HG03460 (cell line): ENCODE data around the gene SPDYC.
"Not testable (repeated sequence)": the region's sequence is repeated elsewhere in the genome, so short reads cannot be mapped to it uniquely, and the experiment has no call there.

Experiments
- ATAC-seq: cut with Tn5 transposase; IDR thresholded peaks from one replicate; pipeline ENCODE4 v1.9.1; 2021; ENCODE audit not compliant: unreplicated experiment

The SPDYC gene

GRCh38 chr11:65167656-65168055 is 2.4 kb upstream of the SPDYC start:
- no peak for ATAC-seq

GRCh38 chr11:65169164-65169641 is 830 bp upstream of the SPDYC start:
- ATAC-seq: no peak

DNA sequence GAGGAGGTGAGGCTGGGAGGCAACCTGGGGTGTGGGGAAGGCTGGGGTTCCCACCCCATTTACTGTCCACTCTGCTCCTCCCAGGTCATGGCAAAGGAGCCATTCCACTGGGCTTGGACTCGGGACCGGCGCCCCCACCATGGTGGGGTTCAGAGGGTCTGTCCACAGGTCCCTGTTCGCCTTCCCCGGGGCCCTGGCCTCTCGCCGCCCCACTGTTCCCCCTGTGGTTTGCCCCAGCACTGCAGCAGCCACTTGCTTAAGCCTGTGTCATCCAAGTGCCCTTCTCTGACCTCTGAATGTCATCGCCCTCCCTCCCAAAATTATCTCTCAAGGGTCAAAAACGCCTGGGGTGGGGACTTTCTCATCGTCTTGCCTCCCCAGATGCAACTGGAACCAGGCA is 2.6 kb downstream of the SPDYC start:
- no peak for ATAC-seq

DNA sequence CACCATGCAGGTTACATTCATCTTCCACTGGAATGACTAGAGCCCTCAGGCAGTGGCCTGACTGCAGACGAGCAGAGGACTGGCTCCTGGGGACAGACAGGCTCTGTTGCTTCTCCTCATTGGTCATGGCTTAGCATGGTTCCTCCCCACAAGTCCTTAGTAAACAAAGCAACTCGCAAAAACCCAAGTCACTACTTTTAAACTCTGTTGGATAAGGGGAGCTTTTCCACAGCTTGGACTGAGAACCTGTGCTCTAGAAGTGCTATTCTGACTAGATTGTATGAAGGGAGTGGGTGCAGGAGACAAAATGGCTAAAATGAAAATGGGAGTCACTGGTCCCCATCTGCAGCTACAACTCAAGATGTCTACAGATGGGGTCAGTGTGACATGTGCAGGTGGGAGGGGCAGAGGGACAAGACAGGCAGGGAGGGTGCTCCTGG is 4.6 kb downstream of the SPDYC start:
- not testable (repeated sequence) for ATAC-seq

DNA sequence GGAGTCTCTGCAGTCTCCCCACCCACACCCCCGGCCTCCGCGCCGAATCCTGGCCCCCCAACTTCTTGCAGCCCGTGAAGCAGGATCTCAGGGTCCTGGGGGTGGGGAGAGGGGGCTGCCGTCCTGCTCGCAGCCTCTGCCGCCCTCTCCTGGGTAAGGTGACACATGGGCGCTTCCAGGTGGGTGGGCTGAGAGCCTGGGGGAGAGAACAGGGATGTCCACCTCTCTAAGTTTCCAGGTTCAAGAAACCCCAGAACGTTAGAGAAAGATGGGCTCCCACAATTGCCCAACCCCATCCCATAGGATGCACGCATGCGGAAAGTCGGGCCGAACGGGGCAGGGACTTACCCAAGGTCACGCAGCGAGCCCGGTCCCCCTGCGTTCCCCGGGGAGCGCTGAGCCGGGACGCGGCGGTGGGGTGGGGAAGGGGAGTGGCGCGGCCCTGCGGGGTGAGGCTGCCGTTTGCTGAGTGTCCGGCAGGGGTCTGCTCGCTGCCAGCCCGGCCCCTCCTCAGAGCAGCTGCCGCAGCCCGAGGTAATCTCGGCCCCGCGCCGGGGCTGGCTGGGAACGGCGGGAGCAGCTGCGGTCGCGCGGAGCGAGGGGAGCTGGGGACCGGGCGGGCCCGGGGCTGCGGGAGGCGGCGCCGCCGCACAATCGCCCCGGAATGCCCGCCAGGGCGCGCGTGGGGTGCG is 11.0 kb downstream of the SPDYC start:
- peak; percentile 53 for ATAC-seq

DNA sequence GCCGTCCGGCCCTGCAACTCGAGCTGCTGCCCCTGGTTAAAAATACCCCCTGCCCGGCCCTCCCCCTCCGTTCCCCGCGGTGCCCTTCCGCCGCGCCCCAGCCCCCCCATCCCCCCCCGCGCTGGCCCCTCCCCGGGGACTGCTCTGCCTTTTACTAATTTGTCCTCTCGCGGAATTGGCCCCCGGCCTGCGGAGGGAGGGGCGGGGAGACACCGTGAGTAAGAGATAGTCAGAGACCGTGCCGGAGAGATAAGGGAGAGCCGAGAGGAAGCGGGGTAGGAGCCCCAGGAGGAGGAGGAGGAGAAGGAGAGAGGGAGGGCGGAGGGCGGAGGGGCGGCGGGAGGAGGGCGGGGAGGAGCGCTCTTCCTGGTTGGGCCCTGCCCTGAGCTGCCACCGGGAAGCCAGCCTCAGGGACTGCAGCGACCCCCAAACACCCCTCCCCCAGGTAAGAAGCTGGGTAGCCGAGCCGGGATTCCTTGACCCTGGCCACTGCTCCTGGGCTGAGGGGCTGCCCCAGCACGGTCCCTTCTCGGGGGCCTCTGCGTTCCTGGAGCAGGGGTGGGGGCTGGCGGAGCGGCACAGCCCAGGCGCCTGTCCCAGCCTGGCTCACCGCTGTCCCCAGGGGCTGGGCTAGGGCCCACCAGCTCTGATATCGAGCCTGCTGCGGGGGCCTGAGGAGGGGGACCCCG is 11.7 kb downstream of the SPDYC start, which contains the start of gene CAPN1:
Gene CAPN1 (plus strand): TSS at position 360 of the 689 bp plus-strand sequence. CDS start 774 bp downstream, outside the sequence.
- peak; percentile 36 for ATAC-seq

- no peak for ATAC-seq
These were observed 12.5 kb downstream of the SPDYC start for GRCh38 chr11:65182258-65183170.

GRCh38 chr11:65183201-65183891 is 13.3 kb downstream of the SPDYC start:
- ATAC-seq: no peak

DNA sequence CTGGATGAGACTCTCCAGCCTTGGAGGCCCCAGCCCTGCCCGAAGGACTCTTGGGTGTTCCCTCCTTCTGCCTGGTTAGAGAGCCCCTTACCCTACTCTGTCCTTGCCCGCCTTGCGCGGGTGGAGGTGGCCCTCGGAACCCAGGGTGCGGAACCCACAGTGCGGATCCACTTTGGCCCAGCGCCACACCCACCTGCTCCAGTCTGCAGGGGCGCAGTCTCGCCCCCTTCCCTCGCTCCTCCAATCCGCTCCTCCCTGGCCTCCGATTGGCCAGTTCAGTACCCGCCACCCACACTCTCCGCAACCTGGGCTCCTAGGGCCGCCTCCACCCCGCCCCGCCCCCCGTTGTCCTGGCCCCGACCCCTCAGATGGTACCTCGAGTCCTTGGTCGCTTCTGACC is 14.1 kb downstream of the SPDYC start:
- ATAC-seq: no peak

- ATAC-seq: no peak
These were observed 15.1 kb downstream of the SPDYC start for GRCh38 chr11:65185171-65185570.

DNA sequence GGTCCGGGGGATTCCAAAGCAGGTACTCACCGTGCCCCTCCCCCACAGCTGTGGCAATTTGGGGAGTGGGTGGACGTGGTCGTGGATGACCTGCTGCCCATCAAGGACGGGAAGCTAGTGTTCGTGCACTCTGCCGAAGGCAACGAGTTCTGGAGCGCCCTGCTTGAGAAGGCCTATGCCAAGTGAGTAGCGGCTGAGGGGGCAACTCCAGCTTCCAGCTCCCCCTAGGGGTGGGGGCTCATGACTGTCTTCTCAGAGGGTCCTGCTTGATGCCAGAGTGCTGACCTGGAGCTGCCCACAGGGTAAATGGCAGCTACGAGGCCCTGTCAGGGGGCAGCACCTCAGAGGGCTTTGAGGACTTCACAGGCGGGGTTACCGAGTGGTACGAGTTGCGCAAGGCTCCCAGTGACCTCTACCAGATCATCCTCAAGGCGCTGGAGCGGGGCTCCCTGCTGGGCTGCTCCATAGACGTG is 15.9 kb downstream of the SPDYC start:
- no peak for ATAC-seq

DNA sequence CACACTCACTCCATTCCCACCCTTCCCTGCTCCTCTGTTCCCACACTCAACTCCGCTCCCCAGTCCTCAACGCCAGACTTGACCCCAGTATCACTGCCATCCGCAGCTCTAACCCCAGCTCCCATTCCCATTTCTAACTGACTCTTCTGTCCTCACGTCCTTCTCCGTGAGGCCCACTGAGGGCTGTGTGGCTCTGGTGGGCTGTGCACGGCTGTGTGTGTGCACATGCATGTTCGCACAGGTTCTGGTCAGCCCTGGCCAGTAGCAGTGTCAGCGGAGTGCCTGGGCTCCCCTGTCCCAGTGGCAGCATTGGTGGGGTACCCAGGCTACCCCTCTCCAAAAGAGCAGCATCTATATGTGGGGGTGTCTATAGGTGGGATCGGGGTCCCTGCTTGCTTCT is 16.7 kb downstream of the SPDYC start:
- ATAC-seq: no peak

DNA sequence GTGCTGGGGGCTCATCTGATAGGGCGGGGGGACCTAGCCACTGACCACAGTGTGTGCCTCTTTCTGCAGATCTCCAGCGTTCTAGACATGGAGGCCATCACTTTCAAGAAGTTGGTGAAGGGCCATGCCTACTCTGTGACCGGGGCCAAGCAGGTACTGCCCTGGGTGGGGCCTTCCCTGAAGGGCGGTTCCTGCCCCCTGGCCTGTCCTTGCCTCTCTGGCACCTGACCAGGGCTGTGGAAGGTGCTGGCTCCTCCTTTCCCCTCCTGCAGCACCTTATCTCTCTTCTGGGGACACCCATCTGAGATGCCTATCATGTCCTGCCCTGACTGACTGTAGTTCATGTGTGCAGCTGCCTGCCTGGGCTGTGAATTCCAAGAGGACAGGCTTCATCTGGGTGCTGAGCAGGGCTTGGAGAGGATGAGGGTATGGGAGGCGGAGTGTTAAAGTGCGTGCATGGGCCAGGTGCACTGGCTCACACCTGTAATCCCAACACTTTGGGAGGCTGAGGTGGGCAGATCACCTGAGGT is 17.2 kb downstream of the SPDYC start:
- ATAC-seq: no peak

DNA sequence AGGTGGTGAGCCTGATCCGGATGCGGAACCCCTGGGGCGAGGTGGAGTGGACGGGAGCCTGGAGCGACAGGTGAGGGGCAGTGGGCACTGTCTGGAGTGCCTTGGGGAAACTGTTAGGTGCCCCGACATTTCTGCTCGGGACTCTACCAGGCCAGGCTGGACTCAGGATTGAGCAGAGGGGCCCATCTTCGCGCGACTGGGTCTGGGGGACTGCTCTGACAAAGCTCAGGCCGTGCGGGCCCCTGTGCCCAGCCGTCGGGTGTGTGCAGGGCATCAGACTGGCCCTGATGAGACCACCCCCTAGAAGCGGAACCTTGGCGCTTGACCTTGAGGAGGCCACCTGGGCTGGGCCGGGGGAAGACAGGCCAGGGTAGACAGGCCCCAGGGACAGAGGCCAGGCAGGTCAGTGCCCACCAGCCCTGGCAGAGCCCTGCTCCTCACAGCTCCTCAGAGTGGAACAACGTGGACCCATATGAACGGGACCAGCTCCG is 18.0 kb downstream of the SPDYC start:
- no peak for ATAC-seq

DNA sequence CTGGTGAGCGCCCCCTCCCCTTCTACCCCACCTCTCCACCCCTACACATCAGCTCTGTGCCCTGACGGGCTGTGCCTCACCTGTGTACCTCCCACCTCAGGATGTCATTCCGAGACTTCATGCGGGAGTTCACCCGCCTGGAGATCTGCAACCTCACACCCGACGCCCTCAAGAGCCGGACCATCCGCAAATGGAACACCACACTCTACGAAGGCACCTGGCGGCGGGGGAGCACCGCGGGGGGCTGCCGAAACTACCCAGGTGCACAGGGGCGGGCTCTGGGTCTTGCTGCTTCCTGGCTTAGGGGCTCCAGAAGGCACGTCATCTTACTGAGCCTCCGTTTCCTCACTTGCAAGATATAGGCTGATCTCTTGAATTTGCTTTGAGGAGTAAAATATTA is 18.5 kb downstream of the SPDYC start:
- no peak for ATAC-seq

- ATAC-seq: no peak
These were observed 19.2 kb downstream of the SPDYC start for GRCh38 chr11:65189191-65189590.

DNA sequence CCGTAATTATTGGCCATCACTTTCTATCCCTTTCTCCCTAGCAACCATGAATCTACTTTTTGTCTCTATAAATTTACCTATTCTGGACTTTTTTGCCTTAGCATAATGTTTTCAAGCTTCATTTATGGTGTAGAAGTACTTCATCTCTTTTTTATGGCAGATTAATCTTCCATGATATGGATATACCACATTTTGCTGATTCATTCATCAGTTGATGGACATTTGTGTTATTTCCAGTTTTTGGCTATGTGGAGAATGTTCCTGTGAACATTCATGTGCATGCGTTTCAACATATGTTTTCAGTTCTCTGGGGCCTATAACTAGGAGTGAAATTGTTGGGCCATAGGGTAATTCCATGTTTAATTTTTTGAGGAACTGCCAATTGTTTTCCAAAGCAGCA is 24.5 kb downstream of the SPDYC start:
- ATAC-seq: no peak

GRCh38 chr11:65204143-65204542 is 34.1 kb downstream of the SPDYC start:
- ATAC-seq: no peak

DNA sequence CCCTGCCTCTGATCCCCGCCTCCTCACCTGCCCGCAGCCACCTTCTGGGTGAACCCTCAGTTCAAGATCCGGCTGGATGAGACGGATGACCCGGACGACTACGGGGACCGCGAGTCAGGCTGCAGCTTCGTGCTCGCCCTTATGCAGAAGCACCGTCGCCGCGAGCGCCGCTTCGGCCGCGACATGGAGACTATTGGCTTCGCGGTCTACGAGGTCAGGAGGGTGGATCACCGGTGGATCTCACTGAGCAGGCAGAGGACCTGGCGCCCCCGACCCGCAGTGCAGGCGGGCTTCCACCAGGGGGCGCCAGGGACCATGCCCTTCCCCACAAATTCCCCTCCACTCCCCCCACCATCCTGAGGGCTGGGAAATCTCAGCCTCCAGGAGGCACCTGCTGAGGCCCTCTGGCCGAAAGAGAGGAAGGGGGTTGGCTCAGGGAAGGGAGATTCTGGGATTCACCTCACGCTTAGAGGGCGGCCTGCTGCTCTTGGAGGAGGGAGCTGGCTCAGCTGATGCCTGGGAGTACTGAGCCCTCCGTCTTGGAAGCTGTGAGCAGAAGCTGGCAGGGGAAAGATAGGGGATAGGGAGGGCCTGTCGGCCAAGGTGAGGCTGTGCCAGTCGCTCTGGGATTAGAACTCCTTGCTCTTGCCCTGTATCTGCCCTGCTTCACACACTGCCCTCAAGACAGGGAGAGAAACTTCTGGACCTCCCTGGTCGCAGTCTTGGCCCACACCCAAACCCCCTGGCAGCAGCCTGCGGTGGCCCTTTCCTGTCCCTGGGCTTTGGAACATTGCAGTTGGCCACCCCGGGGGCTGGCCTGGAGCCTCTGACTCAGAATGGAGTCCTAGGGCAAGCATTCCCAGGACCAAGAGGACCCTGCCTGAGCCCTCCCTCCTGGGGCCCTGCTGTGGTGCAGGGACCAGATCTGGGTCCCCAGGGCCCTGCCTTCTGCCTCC is 34.9 kb downstream of the SPDYC start:
- ATAC-seq: no peak
